Mesenchymal stem cell (in vitro differentiated cells and primary cell): ENCODE data around the gene C16orf95.

Source experiments
- DNase-seq: peaks from one replicate; pipeline ENCODE4 v3.0.0-alpha.2; 2013
- H2AFZ ChIP-seq: one replicate; pipeline ENCODE4 v1.6.1; 2013; ENCODE audit warnings: low read depth, mild to moderate bottlenecking, control low read depth, inconsistent platforms, low read length, moderate library complexity
- H2AK5ac ChIP-seq: 2 replicates; pipeline ENCODE4 v1.6.1; 2013; ENCODE audit warnings: low read length, moderate library complexity, mild to moderate bottlenecking, inconsistent platforms; ENCODE audit not compliant: severe bottlenecking
- H2BK120ac ChIP-seq: one replicate; pipeline ENCODE4 v1.6.1; 2013; ENCODE audit warnings: low read depth, mild to moderate bottlenecking, inconsistent platforms, low read length, moderate library complexity
- H2BK12ac ChIP-seq, 2 experiments: one replicate each; pipeline ENCODE4 v1.6.1; 2013; ENCODE audit warnings: inconsistent platforms in 2 of 2, low read length in 2 of 2, mild to moderate bottlenecking in 2 of 2, moderate library complexity in 2 of 2, control low read depth in 1 of 2
- H2BK15ac ChIP-seq: one replicate; pipeline ENCODE4 v1.6.1; 2013; ENCODE audit warnings: mild to moderate bottlenecking, low read depth, inconsistent platforms; ENCODE audit not compliant: poor library complexity, severe bottlenecking
- H2BK5ac ChIP-seq: 2 replicates; pipeline ENCODE4 v1.6.1; 2013; ENCODE audit warnings: low read depth, mild to moderate bottlenecking, low read length, control low read depth, inconsistent platforms; ENCODE audit not compliant: poor library complexity, severe bottlenecking
- H3K14ac ChIP-seq, 2 experiments: one replicate each; pipeline ENCODE4 v1.6.1; 2013; ENCODE audit warnings: inconsistent platforms in 2 of 2, low read length in 2 of 2, control low read depth in 1 of 2, mild to moderate bottlenecking in 1 of 2, moderate library complexity in 1 of 2
- H3K18ac ChIP-seq, 2 experiments: one replicate each; pipeline ENCODE4 v1.6.1; 2013; ENCODE audit warnings: inconsistent platforms in 2 of 2, low read length in 2 of 2, control low read depth in 1 of 2, low read depth in 1 of 2, mild to moderate bottlenecking in 1 of 2
- H3K23ac ChIP-seq, 2 experiments: one replicate each; pipeline ENCODE4 v1.6.1; 2013; ENCODE audit warnings: inconsistent platforms in 2 of 2, low read length in 2 of 2, mild to moderate bottlenecking in 2 of 2, moderate library complexity in 2 of 2, control low read depth in 1 of 2
- H3K27ac ChIP-seq: 2 replicates; pipeline ENCODE4 v1.5.1; 2013; ENCODE audit warnings: mild to moderate bottlenecking, moderate library complexity, low read length, control low read depth, inconsistent platforms; ENCODE audit not compliant: poor library complexity, severe bottlenecking
- H3K27me3 ChIP-seq, 2 experiments: 2 replicates each; pipeline versions ENCODE4 v1.6.1 to v1.7.0; 2013; ENCODE audit warnings: low read length in 2 of 2, mild to moderate bottlenecking in 2 of 2, moderate library complexity in 2 of 2, control low read depth in 1 of 2, inconsistent platforms in 1 of 2; ENCODE audit not compliant: control insufficient read depth in 1 of 2, insufficient read depth in 1 of 2
- H3K36me3 ChIP-seq, 2 experiments: 2 replicates each; pipeline versions ENCODE4 v1.6.1 to v1.7.0; 2013; ENCODE audit warnings: low read length in 2 of 2, control low read depth in 1 of 2, inconsistent platforms in 1 of 2, low read depth in 1 of 2, mild to moderate bottlenecking in 1 of 2; ENCODE audit not compliant: insufficient read depth in 2 of 2, control insufficient read depth in 1 of 2
- H3K4ac ChIP-seq, 2 experiments: one replicate each; pipeline ENCODE4 v1.6.1; 2013; ENCODE audit warnings: inconsistent platforms in 2 of 2, low read length in 2 of 2, mild to moderate bottlenecking in 2 of 2, moderate library complexity in 2 of 2, control low read depth in 1 of 2, low read depth in 1 of 2
- H3K4me1 ChIP-seq: 2 replicates; pipeline ENCODE4 v1.6.1; 2013; ENCODE audit warnings: low read depth, low read length, control low read depth; ENCODE audit not compliant: control insufficient read depth, insufficient read depth
- H3K4me2 ChIP-seq: 2 replicates; pipeline ENCODE4 v1.6.1; 2013; ENCODE audit warnings: low read length, mild to moderate bottlenecking, inconsistent platforms; ENCODE audit not compliant: poor library complexity, severe bottlenecking
- H3K4me3 ChIP-seq, 2 experiments: 2 replicates each; pipeline versions ENCODE4 v1.5.1 to v1.7.0; 2013; ENCODE audit warnings: low read length in 2 of 2, mild to moderate bottlenecking in 2 of 2, control low read depth in 1 of 2, low read depth in 1 of 2; ENCODE audit not compliant: insufficient read depth in 1 of 2
- H3K79me1 ChIP-seq: replicated peaks from 2 replicates; pipeline ENCODE4 v1.6.1; 2013; ENCODE audit warnings: mild to moderate bottlenecking, control low read depth, low read length, inconsistent platforms; ENCODE audit not compliant: poor library complexity, severe bottlenecking
- H3K9ac ChIP-seq: 2 replicates; pipeline ENCODE4 v1.7.0; 2013; ENCODE audit warnings: mild to moderate bottlenecking, low read length, moderate library complexity
- H3K9me3 ChIP-seq: 2 replicates; pipeline ENCODE4 v1.7.0; 2013; ENCODE audit warnings: mild to moderate bottlenecking, low read length; ENCODE audit not compliant: control insufficient read depth
- H4K8ac ChIP-seq: one replicate; pipeline ENCODE4 v1.6.1; 2013; ENCODE audit warnings: inconsistent platforms, mild to moderate bottlenecking, low read length, moderate library complexity
- H4K91ac ChIP-seq: one replicate; pipeline ENCODE4 v1.6.1; 2013; ENCODE audit warnings: mild to moderate bottlenecking, low read length, inconsistent platforms
- WGBS: methylation state at CpG from one replicate; pipeline ENCODE4 v1.1.7; 2013; ENCODE audit warnings: mixed read lengths; 5-methylcytosine and 5-hydroxymethylcytosine counted together

Gene C16orf95

DNA sequence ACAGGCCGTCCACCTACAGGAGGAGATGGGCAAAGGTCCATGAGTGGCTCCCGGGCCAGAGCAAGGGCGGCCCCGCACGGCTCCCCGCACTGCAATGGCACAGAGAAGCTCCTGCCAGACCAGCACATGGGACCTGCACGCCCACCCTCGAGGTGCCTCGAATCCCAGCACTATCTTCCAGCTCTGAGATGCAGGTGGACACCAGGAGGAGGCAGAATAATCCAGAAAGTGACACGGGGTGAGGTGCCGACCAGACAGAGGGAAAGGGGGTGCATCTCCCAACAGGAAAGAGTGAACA is 26.5 kb upstream of the C16orf95 start:
- no peak overlapping the region for H2AK5ac ChIP-seq
- no peak for DNase-seq
- peaks cover 52% of the 10 kb centered on the region for H3K79me1 ChIP-seq
- H3K9ac ChIP-seq = no peak overlapping the region
- no peak overlapping the region for H3K27ac ChIP-seq
- no peak overlapping the region for H3K18ac ChIP-seq
- H3K4me1 ChIP-seq = peaks cover 17% of the 10 kb centered on the region
- no peak overlapping the region for H2BK15ac ChIP-seq
- H4K8ac ChIP-seq = no peak overlapping the region
- H3K14ac ChIP-seq = no peak overlapping the region
- H2BK12ac ChIP-seq = no peak overlapping the region
- H2BK5ac ChIP-seq = no peak overlapping the region
- no peak overlapping the region for H3K4ac ChIP-seq
- WGBS = 98% methylated on average over 11 of the region's 11 CpGs
- H4K91ac ChIP-seq = no peak overlapping the region
- no peak overlapping the region for H2AFZ ChIP-seq
- H3K4me2 ChIP-seq = no peak overlapping the region
- peaks cover 59 to 84% of the 10 kb centered on the region in 2 experiments for H3K36me3 ChIP-seq
- no peak overlapping the region for H3K23ac ChIP-seq
- no peaks in the 10 kb centered on the region for H3K9me3 ChIP-seq
- H3K4me3 ChIP-seq = no peak overlapping the region
- no peak overlapping the region for H2BK120ac ChIP-seq
- H3K27me3 ChIP-seq = no peaks in the 10 kb centered on the region

DNA sequence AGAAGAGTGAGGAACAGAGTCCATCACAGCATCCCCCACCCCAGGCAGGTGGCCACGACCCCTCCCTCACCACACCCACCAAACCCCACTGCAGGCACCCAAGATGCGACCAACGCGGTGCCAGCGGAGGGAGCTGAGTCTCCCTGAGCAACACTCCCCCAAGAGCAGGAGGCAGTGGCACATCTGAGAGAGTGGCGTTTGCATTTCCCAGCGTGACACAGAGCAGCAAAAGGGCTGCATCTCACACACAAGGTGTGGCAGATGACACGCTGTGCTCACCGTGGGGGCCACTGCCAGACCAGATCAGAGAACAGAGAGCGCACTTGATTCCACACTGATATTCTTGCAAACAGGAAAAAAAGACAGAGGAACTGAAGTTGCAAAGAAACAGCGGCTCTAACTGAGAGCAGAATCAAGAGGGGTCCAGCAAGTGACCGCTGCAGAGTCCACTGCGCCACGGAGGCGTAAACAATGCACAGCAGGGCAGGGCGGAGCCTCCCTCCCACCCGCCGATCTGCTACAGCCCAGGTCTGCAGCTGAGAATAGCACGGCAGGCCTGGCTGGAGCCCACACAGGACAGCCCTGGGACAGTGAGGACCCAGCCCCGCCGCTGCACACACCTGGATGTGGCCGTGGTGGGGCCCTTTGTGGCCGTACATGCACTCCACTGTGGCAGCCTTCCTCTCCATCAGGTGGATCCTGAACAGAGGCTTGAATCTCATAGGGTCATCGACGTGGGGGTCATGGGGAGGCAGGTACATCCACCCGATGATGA is 26.0 kb upstream of the C16orf95 start:
- no peak overlapping the region for H2AFZ ChIP-seq
- H3K9me3 ChIP-seq = no peaks in the 10 kb centered on the region
- H3K27ac ChIP-seq = no peak overlapping the region
- no peak overlapping the region for H2BK12ac ChIP-seq
- H3K4ac ChIP-seq = no peak overlapping the region
- no peak overlapping the region for H3K9ac ChIP-seq
- H3K14ac ChIP-seq = no peak overlapping the region
- H3K4me1 ChIP-seq = peaks cover 17% of the 10 kb centered on the region
- H3K23ac ChIP-seq = no peak overlapping the region
- H3K4me2 ChIP-seq = no peak overlapping the region
- no peak overlapping the region for H4K8ac ChIP-seq
- H2BK120ac ChIP-seq = no peak overlapping the region
- WGBS = 90% methylated on average over 26 of the region's 26 CpGs
- peaks cover 59 to 83% of the 10 kb centered on the region in 2 experiments for H3K36me3 ChIP-seq
- H3K18ac ChIP-seq = no peak overlapping the region
- H3K4me3 ChIP-seq = no peak overlapping the region
- DNase-seq = no peak
- no peak overlapping the region for H2BK15ac ChIP-seq
- H2AK5ac ChIP-seq = no peak overlapping the region
- H3K79me1 ChIP-seq = peaks cover 50% of the 10 kb centered on the region
- H2BK5ac ChIP-seq = no peak overlapping the region
- no peak overlapping the region for H4K91ac ChIP-seq
- no peaks in the 10 kb centered on the region for H3K27me3 ChIP-seq

DNA sequence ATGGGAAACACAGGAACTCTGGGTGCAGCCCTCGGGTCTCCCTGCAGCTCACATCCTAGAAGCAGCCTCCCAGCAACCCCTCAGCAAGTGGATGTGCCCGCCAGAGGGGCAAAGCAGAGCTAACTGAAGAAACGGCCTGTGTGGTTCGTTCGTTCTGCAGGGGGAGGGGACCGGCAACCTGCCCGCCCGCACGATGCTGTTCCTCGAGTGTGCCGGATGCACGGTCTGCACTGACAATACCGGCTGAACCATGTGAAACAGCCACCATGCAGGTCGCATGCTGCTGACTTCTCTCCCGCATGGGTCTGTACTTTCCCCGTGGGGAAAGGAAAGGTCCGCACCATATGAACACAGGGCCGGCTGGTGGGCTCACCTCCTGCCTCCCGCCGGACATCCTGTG is 25.3 kb upstream of the C16orf95 start:
- no peak overlapping the region for H2BK15ac ChIP-seq
- no peak overlapping the region for H2AK5ac ChIP-seq
- no peak overlapping the region for H2AFZ ChIP-seq
- H3K14ac ChIP-seq = no peak overlapping the region
- H3K27me3 ChIP-seq = no peaks in the 10 kb centered on the region
- no peak overlapping the region for H3K18ac ChIP-seq
- DNase-seq = no peak
- H3K4me3 ChIP-seq = no peak overlapping the region
- H3K4me2 ChIP-seq = no peak overlapping the region
- H3K4ac ChIP-seq = no peak overlapping the region
- H3K23ac ChIP-seq = no peak overlapping the region
- H4K91ac ChIP-seq = peak overlapping the region; percentile 14
- H3K36me3 ChIP-seq = peaks cover 60 to 84% of the 10 kb centered on the region in 2 experiments
- H4K8ac ChIP-seq = no peak overlapping the region
- no peak overlapping the region for H3K27ac ChIP-seq
- H3K4me1 ChIP-seq = peaks cover 17% of the 10 kb centered on the region
- peaks cover 45% of the 10 kb centered on the region for H3K79me1 ChIP-seq
- no peak overlapping the region for H3K9ac ChIP-seq
- H2BK5ac ChIP-seq = no peak overlapping the region
- no peak overlapping the region for H2BK12ac ChIP-seq
- H2BK120ac ChIP-seq = no peak overlapping the region
- 96% methylated on average over 20 of the region's 20 CpGs for WGBS
- H3K9me3 ChIP-seq = no peaks in the 10 kb centered on the region

DNA sequence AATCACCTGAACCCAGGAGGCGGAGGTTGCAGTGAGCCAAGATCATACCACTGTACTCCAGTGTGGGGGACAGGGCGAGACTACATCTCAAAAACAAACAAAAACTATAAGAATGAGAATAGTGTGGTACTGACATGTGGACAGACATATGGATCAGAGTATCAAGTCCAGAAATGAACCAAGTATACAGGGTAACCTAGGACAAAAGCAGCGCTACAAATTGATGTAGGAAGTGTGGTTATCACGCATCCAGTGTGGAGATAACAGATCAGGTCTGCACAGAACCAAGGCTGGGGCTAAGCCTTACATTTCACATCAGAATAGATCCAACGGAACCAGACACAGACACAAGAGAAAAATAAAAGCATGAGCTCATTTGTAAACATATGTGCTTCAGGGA is 23.0 kb upstream of the C16orf95 start:
- 100% methylated on average over 4 of the region's 5 CpGs for WGBS
- Histone ChIP-seq H2BK12ac (no peak overlapping the region), H3K4me1 (peaks cover 8% of the 10 kb centered on the region), H3K4me2 (no peak overlapping the region), H2BK15ac (no peak overlapping the region), H3K18ac (no peak overlapping the region), H3K27ac (no peak overlapping the region), H3K23ac (no peak overlapping the region), H3K9ac (no peak overlapping the region), H3K79me1 (peaks cover 48% of the 10 kb centered on the region), H2BK5ac (no peak overlapping the region), H2AK5ac (no peak overlapping the region), H2BK120ac (no peak overlapping the region), H3K4me3 (no peak overlapping the region), H3K14ac (no peak overlapping the region), H3K36me3 (peaks cover 56 to 81% of the 10 kb centered on the region in 2 experiments), H3K4ac (no peak overlapping the region), H4K91ac (no peak overlapping the region), H4K8ac (no peak overlapping the region), H3K9me3 (no peaks in the 10 kb centered on the region), H3K27me3 (no peaks in the 10 kb centered on the region), H2AFZ (no peak overlapping the region)
- DNase-seq = no peak
